ENCODE data around the gene CDKAL1. TPM values are rescaled to one million over a fixed set of nuclear protein-coding genes. Genes with fewer than 3 reads are reported as not detected.
A peak's percentile ranks its signal among the peaks of the same experiment; 100 is the strongest.

CDKAL1 gene
- total and polyA plus RNA-seq, 4 donors = 2.0 to 12.9 (median 6.7) TPM

DNA sequence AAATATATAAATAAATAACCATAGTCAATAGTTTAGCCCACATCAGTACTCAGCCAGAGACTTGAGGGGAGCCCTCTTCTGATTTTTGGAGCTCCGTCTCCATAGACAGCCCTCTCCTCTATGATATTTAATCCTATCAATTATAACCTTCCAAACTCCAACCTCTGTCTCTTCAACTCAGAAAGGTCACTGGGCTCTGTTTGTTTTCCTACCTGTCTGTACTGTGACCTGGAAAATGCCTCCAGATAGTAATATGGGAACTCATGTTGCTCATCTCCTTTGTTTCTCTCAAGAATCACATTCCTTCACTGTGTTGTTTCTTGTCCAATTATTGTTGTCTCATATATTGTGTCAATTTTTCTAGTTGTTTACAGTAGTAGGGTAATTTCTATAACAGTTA lies 409.7 kb downstream of the CDKAL1 start:
- no peak overlapping the region for H3K4me3 ChIP-seq (ENCODE audit: low read depth in 1 of 3, low read length in 3 of 3)
- H3K36me3 ChIP-seq (ENCODE audit: control insufficient read depth in 4 of 4, insufficient read depth in 3 of 4, low read depth in 1 of 4, low read length in 3 of 4) = no peaks in the 10 kb centered on the region
- H3K9ac ChIP-seq (ENCODE audit: low read depth in 1 of 2, low read length in 2 of 2) = no peak overlapping the region
- no peak for DNase-seq (ENCODE audit: low spot score)
- 83% methylated on average over 1 of the region's 1 CpG for WGBS
- no peak overlapping the region for H3K27ac ChIP-seq (ENCODE audit: low read depth in 1 of 2, low read length in 2 of 2)
- H3K27me3 ChIP-seq (ENCODE audit: control insufficient read depth in 4 of 4, insufficient read depth in 4 of 4, low read length in 3 of 4) = no peaks in the 10 kb centered on the region
- TF ChIP-seq RXRA (IDR thresholded peaks at IDR 0.05) (peak in 1 of 2 donors; percentile 14), JUND (IDR thresholded peaks at IDR 0.05) (no peak)
- H3K4me1 ChIP-seq (ENCODE audit: control insufficient read depth in 4 of 4, insufficient read depth in 4 of 4, low read length in 3 of 4) = peaks cover 0 to 2% (median 1%) of the 10 kb centered on the region in 4 donors
- H3K9me3 ChIP-seq (ENCODE audit: control insufficient read depth in 4 of 4, low read length in 3 of 4) = no peaks in the 10 kb centered on the region

DNA sequence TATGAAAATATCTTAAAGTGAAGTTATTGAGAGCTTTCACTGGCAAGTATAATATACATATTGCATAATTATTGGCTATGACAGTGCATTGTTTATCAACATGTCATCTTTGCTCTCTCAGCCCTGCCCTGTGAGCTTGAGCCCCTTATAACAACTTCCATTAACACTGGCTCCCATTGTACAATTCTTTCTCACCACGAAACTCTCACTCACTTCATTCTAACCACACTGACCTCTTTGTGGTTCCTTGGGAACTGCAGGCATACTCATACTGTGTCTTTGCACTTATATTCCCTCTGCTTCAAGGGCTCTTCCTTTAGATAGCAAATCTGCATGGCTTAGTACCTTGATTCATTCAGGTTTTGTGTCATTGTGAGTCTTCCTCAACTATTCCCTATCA lies 411.8 kb downstream of the CDKAL1 start:
- no peak overlapping the region for H3K9ac ChIP-seq (ENCODE audit: low read depth in 1 of 2, low read length in 2 of 2)
- H3K27me3 ChIP-seq (ENCODE audit: control insufficient read depth in 4 of 4, insufficient read depth in 4 of 4, low read length in 3 of 4) = no peaks in the 10 kb centered on the region
- no peaks in the 10 kb centered on the region for H3K9me3 ChIP-seq (ENCODE audit: control insufficient read depth in 4 of 4, low read length in 3 of 4)
- 88% methylated on average over 1 of the region's 1 CpG for WGBS
- H3K4me3 ChIP-seq (ENCODE audit: low read depth in 1 of 3, low read length in 3 of 3) = no peak overlapping the region
- no peak for TF ChIP-seq HNF4A (conservative IDR thresholded peaks at IDR 0.05)
- TF ChIP-seq YY1 (IDR thresholded peaks at IDR 0.05) = no peak
- no peak for TF ChIP-seq JUND (IDR thresholded peaks at IDR 0.05)
- TF ChIP-seq GABPA (IDR thresholded peaks at IDR 0.05 in 1 of 2, conservative IDR thresholded peaks at IDR 0.05 in 1 of 2) = no peak
- TF ChIP-seq, protein P1, sequence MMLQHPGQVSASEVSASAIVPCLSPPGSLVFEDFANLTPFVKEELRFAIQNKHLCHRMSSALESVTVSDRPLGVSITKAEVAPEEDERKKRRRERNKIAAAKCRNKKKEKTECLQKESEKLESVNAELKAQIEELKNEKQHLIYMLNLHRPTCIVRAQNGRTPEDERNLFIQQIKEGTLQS (IDR thresholded peaks at IDR 0.05) = no peak
- TF ChIP-seq, protein P2, sequence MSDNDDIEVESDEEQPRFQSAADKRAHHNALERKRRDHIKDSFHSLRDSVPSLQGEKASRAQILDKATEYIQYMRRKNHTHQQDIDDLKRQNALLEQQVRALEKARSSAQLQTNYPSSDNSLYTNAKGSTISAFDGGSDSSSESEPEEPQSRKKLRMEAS (IDR thresholded peaks at IDR 0.05) = no peak
- no peak for TF ChIP-seq HNF4G (IDR thresholded peaks at IDR 0.05)
- no peak for TF ChIP-seq FOXA1 (IDR thresholded peaks at IDR 0.05)
- no peak for TF ChIP-seq RXRA (IDR thresholded peaks at IDR 0.05)
- no peak for TF ChIP-seq TAF1 (conservative IDR thresholded peaks at IDR 0.05)
- no peaks in the 10 kb centered on the region for H3K36me3 ChIP-seq (ENCODE audit: control insufficient read depth in 4 of 4, insufficient read depth in 3 of 4, low read depth in 1 of 4, low read length in 3 of 4)
- DNase-seq (ENCODE audit: low spot score) = no peak
- H3K27ac ChIP-seq (ENCODE audit: low read depth in 1 of 2, low read length in 2 of 2) = no peak overlapping the region
- peaks cover 0 to 2% (median 1%) of the 10 kb centered on the region in 4 donors for H3K4me1 ChIP-seq (ENCODE audit: control insufficient read depth in 4 of 4, insufficient read depth in 4 of 4, low read length in 3 of 4)

DNA sequence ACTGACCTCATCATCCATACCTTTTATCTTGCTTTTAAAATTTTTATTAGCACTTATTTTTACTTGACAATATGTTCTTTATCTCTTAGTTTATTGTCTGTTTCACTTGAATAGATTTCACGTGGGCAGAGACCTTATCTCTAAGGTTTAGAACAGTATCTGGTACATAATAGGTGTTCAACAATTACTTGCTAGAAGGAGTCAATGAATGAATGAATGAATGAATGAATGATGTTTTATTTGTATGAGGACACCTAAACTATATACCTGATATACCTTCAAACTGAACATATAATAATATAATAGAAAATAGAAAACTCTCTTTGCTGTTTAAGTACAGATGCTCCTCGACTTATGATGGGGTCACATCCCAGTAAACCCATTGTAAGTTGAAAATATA lies 412.6 kb downstream of the CDKAL1 start:
- TF ChIP-seq RAD21 (IDR thresholded peaks at IDR 0.05) (no peak), HNF4A (conservative IDR thresholded peaks at IDR 0.05) (no peak), NR2F2 (IDR thresholded peaks at IDR 0.05) (no peak), GABPA (IDR thresholded peaks at IDR 0.05 in 1 of 2, conservative IDR thresholded peaks at IDR 0.05 in 1 of 2) (no peak)
- TF ChIP-seq, protein P3, sequence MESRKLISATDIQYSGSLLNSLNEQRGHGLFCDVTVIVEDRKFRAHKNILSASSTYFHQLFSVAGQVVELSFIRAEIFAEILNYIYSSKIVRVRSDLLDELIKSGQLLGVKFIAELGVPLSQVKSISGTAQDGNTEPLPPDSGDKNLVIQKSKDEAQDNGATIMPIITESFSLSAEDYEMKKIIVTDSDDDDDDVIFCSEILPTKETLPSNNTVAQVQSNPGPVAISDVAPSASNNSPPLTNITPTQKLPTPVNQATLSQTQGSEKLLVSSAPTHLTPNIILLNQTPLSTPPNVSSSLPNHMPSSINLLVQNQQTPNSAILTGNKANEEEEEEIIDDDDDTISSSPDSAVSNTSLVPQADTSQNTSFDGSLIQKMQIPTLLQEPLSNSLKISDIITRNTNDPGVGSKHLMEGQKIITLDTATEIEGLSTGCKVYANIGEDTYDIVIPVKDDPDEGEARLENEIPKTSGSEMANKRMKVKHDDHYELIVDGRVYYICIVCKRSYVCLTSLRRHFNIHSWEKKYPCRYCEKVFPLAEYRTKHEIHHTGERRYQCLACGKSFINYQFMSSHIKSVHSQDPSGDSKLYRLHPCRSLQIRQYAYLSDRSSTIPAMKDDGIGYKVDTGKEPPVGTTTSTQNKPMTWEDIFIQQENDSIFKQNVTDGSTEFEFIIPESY (IDR thresholded peaks at IDR 0.05) = no peak
- Histone ChIP-seq H3K27ac (ENCODE audit: low read depth in 1 of 2, low read length in 2 of 2) (no peak overlapping the region), H3K36me3 (ENCODE audit: control insufficient read depth in 4 of 4, insufficient read depth in 3 of 4, low read depth in 1 of 4, low read length in 3 of 4) (no peaks in the 10 kb centered on the region), H3K4me3 (ENCODE audit: low read depth in 1 of 3, low read length in 3 of 3) (no peak overlapping the region), H3K9me3 (ENCODE audit: control insufficient read depth in 4 of 4, low read length in 3 of 4) (no peaks in the 10 kb centered on the region), H3K9ac (ENCODE audit: low read depth in 1 of 2, low read length in 2 of 2) (no peak overlapping the region), H3K4me1 (ENCODE audit: control insufficient read depth in 4 of 4, insufficient read depth in 4 of 4, low read length in 3 of 4) (peaks cover 0 to 2% (median 1%) of the 10 kb centered on the region in 4 donors), H3K27me3 (ENCODE audit: control insufficient read depth in 4 of 4, insufficient read depth in 4 of 4, low read length in 3 of 4) (no peaks in the 10 kb centered on the region)
- DNase-seq (ENCODE audit: low spot score) = no peak
- 96% methylated on average over 2 of the region's 2 CpGs for WGBS

Data from liver (tissue), 9 donors.